Activated T-cell treated with anti-CD3 and anti-CD28 coated beads for 1 hour (primary cell): ENCODE data around the gene CFAP119.
A peak's percentile ranks its signal among the peaks of the same experiment; 100 is the strongest.
"Not testable (repeated sequence)": the region's sequence is repeated elsewhere in the genome, so short reads cannot be mapped to it uniquely, and the experiment has no call there.

Experiments used
- DNase-seq: peaks from one replicate; pipeline ENCODE4 v3.0.0-alpha.2; 2020; ENCODE audit warnings: low read depth

The CFAP119 gene

DNA sequence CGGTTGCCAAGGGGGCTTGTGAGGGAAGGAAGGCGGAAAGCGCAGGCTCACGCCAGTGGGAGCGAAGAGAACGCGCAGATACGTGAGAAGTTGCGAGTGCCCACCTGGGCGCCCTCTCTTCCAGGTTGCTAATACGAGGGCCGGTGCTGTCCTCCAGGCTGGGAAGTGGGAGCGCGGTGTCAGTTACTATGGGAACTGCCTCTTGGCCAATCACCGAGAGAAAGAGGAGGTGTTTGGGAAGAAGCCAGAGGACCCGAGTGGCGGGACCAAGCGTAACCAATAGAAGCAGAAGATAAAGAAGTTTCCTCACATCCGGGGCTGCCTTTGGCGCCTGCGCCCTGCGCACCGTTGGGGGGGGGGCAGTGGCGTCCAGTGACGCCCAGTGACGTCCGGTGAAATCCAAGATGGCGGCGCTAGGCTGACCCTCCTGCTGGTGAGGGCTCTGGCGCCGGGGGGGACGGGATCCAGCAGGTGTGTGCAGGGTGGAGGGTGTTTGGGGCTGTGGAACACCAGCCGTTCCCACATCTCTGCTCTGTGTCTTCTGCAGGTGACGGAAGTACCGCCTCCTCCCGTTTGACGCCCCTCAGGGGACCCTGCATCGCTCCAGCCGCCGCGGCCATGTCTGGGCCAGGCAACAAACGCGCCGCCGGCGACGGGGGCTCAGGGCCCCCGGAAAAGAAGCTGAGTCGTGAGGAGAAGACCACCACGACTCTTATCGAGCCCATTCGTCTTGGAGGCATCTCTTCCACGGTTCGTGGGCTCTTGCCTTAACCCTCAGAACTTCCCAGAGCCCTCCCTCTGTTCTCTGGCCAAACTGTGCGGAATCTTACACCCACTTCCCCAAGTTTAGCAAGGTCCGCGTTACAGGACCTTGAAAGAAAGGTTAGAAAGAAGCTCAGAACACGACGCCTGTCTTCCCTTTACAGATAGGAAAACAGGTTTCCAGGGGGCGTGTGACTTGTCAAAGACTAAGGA, at the start of gene CFAP119, which contains the start of gene RNF40:
CFAP119 (minus strand) TSS at position 135 of the 975 bp plus-strand sequence. CDS start 314 bp downstream, outside the sequence.
RNF40 (plus strand) TSS at position 395 of the 975 bp plus-strand sequence; CDS start at position 619, 224 bp downstream.
- peak; percentile 77 for DNase-seq

DNA sequence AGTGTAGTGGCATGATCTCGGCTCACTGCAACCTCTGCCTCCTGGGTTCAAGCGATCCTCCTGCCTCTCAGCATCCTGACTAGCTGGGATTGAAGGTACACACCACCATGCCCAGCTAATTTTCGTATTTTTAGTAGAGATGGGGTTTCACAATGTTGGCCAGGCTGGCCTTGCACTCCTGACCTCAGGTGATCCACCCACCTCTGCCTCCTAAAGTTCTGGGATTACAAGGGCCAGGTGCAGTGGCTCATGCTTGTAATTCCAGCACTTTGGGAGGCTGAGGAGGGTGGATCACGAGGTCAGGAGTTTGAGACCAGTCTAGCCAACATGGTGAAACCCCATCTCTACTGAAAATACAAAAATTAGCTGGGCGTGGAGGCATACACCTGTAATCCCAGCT, 47.8 kb upstream of the CFAP119 start:
- DNase-seq = not testable (repeated sequence)

DNA sequence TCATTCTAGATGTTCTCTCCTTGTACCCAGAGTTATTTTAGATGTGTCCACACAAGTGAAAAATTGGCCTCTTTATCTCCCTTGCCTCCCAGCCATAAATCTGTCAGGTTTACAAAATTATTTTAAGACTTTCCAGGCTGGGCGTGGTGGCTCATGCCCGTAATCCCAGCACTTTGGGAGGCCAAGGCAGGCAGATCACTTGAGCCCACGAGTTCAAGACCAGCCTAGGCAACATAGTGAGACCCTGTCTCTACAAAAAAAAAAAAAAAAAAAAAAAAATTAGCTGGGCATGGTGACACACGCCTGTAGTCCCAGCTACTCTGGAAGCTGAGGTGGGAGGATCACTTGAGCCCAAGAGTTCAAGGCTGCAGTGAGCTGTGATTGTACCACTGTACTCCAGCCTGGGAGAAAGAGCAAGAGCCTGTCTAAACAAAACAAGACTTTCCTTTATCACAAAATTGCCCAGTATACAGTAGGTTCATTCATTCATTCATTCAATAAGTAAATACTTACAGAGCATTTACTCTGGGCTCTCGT, 47.1 kb upstream of the CFAP119 start:
- DNase-seq = not testable (repeated sequence)

DNA sequence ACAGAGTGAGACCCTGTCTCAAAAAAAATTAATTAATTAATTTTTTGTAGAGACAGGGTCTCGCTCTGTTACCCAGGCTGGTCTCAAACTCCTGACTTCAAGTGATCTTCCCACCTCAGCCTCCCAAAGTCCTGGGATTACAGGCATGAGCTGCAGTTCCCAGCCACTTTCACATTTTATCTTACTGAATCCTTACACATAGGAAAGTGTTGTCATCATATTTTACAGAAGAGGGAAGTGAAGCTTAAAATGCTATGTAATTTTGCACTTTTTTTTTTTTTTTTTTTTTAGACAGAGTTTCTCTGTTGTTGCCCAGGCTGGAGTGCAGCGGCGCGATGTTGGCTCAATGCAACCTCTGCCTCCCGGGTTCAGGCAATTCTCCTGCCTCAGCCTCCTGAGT, 46.3 kb upstream of the CFAP119 start:
- DNase-seq = no peak

DNA sequence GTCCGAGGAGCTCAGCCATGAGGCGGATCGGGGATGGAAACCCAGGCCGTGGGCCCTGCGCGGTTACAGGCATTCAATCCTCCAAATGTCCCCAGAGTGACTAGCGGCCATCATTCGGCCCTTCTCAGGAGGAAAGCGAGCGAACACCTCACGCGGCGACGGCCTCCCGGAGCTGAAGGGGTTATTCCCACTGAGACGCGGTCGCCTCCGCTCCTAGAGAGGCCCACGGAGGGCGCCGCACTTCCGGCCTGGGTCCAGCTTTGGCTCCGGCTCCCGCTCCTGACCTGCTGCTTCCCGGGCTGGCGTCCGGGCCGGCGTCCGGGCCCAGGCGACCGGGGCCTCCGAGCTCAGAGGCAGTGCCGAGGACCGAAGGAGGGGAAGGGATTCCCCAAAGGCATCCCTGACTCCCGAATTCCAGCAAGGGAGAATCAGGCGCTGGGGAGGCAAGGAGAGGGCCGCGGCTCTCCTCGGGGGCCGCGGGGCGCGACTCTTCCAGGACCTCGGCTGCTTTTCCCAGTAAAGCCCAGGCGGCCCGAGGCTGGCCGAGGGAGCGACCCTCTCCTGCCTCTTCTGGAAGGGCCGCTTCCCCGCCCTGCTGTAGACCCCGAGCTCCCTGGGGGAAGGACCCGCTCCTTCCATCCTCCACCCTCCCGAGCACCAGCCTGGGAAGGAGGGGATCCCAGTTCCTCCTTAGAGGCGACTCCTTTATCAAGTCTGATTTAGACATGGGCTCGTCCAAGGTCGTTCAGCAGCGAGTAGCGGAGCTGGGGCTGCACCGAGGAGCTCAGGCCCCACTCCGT, 43.7 kb upstream of the CFAP119 start:
- peak; percentile 53 for DNase-seq

DNA sequence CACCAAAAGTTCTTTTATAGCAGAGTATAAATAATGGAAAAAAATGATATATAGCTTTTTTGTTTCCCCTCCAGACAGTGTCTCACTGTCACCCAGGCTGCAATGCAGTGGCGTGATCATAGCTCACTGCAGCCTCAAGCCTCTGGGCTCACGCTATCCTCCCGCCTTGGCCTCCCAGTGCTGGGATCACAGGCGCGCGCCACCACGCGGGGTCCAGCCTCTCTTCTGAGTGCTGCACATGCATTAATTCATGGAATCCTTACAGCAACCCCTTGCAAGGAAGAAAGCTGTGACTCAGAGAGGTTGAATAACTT, 43.2 kb upstream of the CFAP119 start:
- DNase-seq = no peak

DNA sequence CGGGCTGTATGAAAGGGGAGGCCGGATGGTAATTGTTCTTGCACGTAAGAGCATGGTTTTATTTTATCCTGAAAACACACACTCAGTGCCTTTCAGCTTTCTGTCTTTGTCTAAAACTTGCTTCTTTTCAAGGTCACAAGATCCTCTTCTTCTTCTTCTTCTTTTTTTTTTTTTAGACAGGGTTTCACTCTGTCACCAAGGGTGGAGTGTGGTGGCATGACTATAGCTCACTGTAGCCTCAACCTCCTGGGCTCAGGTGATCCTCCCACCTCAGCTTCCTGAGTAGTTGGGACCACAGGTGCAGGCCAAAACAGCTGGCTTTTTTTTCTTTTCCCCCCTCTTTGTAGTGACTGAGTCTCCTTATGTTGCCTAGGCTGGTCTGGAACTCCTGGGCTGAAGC, 41.1 kb upstream of the CFAP119 start:
- DNase-seq = no peak

DNA sequence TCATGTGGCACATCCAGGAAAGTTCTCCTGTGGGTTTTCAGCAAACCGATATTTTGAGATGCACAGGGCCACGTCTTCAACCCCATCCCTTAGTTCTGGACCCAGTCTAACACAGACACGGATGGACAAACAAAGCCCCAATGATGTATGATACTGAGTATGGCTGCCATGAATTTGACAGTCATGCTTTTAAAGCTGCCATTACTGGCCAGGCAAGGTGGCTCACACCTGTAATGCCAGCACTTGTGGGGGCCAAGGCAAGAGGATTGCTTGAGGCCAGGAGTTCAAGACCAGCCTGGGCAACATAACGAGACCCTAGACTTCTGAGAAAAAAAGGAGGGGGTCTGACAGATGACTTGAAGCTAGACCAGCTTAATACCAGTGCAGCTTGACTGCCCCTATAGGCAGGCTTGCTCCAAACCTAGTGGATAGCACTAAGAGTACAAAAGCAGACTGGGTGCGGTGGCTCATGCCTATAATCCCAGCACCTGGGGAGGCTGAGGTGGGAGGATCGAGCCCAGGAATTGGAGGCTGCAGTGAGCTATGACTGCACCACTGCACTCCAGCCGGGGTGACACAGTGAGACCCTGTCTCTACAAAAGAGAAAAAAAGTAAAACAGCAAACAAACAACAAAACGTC, 35.9 kb upstream of the CFAP119 start:
- no peak for DNase-seq

DNA sequence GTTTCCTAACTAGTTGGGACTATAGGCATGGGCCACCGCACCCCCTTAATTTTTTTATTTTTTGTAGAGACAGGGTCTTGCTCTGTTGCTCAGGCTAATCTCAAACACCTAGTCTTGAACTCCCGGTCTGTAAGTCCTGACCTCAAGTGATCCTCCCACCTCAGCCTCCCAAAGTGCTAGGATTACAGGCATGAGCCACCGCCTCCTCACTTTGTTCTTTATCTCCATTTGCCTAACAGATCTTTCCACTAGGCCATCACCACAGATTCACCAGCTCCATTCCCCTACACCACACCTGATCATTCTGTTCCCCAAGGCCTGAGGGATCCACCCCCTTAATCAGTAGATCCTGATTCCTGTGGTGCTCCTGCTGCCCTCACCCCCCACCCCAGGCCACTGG, 32.8 kb upstream of the CFAP119 start:
- DNase-seq = no peak

DNA sequence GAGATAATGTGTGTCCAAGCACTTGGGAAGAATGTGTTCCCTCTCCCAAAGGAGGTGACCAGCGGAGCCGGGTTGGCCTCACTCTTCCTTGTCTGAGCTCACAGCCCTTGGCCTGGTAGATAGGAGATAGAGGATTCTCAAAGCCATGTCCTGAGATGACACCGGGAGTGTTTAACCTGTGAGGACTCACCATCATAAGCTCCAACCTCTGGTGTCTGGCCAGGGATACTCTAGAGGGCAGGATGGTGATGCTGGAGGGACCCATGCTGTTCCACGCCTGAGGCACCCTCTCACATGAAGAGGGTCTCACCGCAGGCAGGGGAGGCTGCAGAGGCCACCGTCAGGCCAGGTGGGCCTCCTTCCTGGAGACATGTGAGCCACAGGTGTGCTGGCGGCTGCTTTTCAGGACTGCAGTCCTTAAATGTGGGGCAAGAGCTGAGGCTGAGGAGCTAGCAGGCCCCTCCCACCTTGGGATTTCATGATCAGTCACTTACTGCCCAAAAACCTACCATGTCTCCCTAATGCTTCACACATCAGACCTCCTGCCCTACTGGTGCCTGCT, 31.7 kb upstream of the CFAP119 start:
- no peak for DNase-seq

DNA sequence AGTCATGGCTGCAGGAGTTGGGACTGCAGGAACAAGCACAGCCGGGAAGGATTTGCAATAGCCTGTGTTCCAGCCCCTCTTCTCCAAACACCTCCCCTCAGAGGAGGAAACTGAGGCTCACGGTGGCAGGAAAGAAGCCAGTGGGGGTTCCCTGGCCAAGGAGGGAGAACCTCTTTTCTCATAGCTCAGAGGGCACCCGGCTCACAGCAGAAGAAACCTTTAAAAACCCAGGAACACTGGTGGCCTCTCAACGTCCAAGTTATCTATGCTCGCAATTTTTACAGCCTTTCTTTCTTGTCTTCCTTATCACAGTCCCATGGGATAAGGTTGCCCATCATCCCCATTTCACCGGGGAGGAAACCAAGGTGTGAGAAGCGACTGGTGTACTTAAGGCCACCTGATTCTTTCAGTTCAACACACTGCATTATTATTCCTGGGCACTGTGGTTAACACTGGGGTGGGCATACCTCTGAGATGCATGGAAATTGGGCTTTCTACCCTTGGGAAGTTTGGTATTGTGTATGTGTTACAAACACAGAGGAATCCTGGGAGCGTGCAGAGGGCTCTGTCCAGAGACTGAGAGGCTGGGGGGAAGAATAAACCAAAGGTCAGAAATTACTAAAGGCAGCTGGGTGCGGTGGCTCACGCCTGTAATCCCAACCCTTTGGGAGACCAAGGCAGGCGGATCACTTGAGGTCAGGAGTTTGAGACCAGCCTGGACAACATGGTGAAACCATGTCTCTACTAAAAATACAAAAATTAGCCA, 25.9 kb upstream of the CFAP119 start:
- DNase-seq = no peak

DNA sequence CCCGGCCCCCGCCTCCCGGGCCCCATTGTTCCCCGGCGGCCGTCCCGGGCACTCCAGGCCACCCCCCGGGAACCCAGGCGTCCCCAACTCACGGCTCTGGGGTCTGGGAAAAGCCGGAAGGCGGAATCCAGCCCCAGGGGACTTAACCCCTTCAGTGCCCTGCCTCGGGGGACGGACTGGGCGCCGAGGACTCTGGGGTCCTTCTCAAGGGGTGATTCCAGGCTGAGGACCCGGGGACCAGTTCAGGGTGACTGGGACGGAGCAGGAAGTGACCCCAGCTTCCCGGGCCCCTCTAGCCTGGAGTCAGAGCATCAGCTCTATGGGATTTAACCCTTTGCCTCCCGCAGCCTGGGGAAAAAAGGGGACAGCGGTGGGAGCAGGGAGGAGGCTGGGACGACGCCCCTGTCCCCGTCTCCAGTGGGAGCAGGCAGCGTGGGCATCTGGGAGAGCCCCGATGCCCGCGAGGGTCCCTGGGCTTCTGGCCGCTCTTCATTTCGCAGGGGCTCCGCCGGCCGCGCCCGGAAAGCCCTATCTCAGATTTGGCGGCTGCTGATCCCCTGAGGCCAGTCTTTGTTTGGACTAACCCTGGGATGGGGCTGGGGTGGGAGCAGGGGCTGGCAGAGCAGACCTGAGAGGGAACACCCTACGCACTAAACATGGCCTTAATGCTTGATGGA, 25.2 kb upstream of the CFAP119 start, which contains the start of gene ZNF629:
ZNF629 (minus strand) TSS at position 270 of the 677 bp plus-strand sequence. CDS start 2,723 bp downstream, outside the sequence.
- DNase-seq = no peak

DNA sequence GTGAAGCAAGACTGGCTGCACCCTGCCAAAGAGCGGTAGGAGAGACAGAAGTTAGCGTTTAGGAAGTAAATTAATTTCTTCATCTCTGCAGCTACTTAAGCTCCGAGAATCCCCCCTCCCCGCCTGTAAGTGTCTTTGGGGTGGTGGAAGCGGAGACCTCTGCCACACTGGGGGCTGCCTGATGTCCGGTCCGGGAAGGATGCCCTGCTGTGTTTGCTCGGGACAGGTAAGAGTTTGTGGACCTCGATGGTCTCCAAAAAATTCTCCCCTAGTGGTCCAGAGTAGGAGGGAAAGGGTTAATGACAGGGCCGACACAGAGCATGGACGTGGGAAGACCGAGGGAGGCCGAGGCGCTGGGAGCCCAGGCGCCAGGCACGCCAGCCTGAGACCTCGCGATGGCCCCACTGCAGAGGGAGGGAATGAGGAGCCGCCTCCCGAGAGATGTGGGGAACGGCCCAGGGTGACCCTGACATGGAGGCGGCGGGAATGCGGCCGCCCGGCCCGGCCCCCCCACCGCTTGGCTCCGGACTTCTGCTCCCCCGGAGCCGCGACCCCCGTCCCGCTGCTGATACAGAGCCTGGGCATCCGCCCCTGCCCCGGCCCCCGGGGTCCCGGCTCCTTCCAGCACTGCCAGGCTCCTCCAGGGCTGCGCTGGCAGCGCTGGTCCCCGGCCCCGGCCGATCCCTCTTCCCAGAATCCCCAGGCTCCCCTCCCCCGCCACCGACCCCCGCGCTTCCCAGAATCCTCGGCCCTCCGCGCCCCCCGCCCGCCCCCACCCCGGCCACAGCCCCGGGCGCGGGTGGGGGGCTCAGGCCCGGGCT, 24.5 kb upstream of the CFAP119 start:
- no peak for DNase-seq

DNA sequence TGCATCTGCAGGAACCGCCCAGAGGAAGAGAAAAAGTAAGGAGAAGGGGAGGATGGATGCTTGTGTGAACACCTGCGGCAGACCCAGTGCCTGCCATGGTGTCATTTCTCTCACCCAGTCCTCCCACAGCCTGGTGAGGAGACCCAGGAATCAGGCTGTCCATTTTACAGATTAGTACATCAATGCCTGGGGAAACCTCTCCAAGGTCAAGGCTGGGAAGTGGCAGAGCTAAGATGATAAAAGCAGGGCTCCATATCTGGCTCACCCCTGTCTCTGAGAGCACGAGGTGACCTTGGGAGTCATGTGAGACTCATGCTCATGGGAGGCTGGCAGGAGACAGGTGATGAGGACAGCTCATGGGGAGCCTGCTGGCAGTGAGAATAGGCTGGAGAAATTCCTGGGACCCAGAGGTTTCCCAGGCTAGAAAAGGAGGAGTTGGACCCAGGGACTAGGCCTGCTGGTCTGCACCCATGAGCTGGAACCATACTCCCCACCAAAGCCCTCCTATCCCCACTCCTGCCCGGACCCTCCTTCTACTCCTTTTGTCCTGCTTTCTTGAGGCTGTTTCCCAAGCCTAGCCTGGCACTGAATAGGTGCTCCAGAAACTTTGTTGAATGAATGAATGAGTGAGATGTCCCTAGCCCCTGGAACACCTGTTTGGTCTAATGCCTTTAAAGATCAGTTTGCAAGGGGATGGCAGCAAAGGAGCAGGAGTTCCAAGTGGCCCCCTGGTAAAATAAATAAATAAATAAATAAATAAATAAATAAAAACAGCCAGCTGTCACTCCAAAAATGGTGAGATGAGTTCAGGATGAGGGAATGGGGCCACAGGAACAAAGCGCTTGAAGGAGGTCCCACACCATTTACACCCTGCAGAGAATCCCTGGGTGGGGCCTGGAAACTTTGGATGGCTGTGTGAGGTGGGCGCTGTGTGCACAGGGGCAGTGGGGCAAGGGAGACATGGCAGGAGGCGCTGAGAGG, 23.6 kb upstream of the CFAP119 start:
- no peak for DNase-seq

DNA sequence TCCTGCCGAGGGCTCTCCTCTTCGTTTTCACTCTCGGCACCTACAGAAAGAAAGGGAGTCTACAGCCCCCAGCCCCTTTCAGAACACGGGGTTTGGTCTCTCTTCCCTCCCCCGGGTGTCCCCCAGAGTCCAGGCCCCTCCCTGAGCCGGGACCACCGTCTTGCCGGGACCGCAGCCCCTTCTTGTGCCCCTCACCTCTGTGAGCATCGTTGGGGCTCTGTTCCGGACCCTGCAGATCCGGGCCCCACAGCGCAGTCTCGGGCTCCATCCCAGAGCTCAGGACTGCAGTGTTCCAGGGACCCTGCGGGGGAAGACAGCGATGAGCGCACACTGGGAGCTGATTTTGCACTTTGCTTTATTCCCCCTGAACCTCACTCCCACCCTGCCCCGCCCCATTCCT, 22.4 kb upstream of the CFAP119 start:
- no peak for DNase-seq

DNA sequence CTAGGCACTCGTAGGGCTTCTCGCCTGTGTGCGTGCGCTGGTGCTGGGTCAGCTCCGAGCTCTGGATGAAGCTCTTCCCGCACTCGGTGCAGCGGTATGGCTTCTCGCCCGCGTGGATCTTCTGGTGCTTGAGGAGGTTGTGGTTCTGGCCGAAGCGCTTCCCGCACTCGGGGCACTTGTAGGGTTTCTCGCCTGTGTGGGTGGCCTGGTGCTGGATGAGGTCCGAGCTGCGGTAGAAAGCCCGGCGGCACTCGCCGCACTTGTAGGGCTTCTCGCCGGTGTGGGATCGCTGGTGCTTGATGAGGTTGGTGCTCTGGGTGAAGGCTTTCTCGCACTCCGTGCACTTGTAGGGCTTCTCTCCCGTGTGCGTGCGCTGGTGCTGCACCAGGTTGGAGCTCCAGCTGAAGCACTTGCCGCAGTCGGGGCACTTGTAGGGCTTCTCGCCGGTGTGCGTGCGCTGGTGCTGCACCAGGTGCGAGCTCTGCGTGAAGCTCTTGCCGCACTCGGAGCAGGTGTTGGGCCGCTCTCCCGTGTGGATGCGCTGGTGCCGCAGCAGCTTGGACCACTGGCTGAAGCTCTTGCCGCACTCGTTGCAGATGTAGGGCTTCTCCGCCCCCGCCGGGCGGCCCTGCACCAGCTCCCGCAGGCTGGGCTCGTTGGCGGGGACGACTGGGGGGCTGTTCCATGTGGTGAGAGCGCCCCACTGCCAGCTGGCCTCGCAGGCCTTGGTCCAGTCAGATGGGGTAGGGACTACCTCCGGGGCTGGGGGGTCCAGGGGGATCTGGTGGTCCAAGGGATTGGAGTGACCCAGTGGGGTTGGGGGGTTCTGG, 21.6 kb upstream of the CFAP119 start:
- no peak for DNase-seq
